ENCODE measurements around the gene KIZ.

Gene KIZ

DNA sequence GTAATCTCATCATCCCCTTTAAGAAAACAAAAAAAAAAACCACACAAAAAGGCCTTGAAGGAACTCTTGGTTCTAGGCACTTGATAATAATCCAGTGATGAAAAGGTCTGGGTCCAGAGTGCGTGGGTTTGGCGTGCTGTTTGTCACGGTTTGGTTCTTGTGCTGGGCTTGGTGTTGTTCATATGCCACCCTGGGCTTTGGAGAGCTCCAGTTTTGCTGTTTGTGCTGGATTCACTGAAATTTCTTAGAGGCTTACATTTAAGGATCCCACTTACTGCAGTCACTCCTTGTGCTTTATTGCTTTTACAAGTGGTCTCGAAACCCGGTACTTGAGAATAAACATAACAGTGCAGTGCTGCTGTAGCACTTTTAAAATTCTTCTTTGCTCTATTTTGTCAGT is 108.4 kb downstream of the KIZ start:
- TF ChIP-seq, protein P1, sequence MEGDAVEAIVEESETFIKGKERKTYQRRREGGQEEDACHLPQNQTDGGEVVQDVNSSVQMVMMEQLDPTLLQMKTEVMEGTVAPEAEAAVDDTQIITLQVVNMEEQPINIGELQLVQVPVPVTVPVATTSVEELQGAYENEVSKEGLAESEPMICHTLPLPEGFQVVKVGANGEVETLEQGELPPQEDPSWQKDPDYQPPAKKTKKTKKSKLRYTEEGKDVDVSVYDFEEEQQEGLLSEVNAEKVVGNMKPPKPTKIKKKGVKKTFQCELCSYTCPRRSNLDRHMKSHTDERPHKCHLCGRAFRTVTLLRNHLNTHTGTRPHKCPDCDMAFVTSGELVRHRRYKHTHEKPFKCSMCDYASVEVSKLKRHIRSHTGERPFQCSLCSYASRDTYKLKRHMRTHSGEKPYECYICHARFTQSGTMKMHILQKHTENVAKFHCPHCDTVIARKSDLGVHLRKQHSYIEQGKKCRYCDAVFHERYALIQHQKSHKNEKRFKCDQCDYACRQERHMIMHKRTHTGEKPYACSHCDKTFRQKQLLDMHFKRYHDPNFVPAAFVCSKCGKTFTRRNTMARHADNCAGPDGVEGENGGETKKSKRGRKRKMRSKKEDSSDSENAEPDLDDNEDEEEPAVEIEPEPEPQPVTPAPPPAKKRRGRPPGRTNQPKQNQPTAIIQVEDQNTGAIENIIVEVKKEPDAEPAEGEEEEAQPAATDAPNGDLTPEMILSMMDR (IDR thresholded peaks at IDR 0.05), result no peak

DNA sequence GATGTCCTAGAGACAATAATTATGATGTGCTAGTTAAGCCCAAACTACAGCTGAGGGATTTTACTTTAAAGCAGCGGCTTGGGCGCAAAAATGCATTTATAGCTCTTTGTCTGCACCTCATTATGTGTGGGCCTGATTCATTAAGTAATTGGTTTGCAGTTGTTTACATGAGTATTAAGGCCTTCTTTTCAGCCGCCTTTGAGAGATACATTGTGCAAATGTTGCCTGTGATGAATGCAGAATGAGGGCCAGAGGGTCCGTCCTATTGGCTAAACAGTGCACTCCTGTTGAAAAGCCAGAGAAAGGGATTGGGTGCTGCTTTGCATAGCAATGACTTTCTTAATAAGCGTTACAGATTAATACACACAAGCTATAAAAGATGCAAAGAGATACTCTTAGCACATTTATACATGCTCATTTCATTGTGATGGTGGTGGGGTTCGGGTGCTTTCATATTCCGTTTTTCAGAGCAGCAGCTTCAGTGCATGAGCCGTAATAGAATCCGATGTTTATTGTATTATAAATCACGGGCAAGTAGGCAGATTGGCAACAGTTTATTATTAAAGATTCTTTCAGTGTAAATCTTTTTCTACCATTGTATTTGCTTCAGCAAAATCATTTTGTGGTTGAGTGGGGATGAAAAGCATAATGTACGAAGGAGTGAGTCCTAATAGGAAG is 109.1 kb downstream of the KIZ start:
- TF ChIP-seq, protein P1 (IDR thresholded peaks at IDR 0.05), result no peak

DNA sequence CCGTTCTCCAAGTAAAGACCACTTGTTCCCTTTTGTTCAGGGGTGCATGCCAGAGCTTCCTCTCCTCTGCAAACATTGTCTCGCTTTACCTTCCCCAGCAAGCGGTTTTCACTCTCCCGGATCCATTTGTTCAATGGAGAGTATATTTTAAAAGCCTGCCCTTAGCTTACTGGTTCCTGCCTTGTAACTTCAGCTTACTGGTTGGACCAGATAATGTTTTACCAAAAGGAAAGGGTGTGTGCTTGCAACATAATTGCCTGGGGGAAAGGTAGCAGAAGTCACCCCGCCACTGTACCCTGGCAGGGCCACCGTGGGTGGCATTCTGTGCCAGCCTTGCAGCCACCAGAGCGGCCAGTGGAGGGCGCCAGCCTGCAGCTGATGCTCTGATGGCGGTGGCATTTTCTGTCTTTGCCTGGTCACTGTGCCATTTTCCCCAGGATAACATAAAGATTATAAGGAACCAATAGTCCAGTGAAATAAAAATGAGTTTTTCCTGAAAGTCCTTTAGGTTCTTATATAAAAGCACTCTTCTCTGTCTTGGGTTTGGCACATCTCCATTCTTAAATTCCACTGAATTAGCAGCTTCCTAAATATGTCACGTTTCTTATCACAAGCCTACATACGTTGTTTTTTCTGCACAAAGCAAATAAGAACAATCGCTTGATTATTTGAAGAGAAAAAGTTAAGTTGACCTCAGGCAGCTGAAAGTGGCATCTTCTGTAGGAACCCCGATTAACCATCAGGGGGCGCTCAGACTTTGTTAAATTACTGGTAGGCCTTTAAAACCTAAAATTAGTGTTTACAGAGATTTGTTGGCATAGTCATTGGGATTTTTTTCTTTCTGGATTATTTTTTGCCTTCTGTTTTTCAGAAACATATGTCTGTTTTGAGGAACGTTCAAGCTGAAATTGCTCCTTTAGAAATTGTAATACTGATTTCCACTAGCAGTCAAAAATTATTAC is 109.9 kb downstream of the KIZ start:
- TF ChIP-seq, protein P1 (IDR thresholded peaks at IDR 0.05), result peak; percentile 99

DNA sequence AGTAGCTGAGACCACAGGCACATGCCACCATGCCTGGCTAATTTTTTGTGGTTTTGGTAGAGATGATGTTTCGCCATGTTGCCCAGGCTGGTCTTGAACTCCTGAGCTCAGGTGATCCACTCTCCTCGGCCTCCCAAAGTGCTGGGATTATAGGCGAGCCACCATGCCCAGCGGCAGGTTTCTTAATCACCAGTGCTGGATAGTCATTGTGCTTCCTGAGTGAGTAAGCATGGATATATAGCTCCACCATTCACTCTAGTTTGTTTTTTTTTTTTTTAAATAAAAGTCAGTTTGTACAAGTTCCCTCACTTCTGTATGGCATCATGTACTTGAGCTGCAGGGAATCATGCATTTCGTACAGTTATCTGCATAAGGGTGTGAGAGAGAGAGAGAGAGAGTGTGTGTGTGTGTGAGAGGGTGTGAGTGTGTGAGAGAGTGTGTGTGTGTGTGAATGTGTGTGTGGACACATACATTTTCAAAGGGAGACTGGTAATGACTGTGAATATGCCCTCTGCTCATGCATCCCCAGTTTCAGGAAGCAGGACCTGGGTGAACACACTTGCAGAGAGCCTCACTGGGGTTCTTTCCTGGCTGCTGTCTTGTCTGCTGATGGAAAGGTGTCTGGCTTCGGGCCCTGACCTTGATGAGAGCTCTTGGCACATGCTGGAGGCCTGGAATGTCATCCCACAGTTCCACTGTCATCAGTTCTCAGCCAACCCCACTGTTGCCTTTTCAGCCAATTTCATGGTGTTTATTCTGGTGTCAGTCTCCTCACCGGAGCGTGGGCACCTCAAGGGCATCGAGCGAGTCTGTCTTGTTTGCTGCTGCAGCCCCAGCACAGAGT is 112.3 kb downstream of the KIZ start:
- TF ChIP-seq, protein P1 (IDR thresholded peaks at IDR 0.05), result no peak

DNA sequence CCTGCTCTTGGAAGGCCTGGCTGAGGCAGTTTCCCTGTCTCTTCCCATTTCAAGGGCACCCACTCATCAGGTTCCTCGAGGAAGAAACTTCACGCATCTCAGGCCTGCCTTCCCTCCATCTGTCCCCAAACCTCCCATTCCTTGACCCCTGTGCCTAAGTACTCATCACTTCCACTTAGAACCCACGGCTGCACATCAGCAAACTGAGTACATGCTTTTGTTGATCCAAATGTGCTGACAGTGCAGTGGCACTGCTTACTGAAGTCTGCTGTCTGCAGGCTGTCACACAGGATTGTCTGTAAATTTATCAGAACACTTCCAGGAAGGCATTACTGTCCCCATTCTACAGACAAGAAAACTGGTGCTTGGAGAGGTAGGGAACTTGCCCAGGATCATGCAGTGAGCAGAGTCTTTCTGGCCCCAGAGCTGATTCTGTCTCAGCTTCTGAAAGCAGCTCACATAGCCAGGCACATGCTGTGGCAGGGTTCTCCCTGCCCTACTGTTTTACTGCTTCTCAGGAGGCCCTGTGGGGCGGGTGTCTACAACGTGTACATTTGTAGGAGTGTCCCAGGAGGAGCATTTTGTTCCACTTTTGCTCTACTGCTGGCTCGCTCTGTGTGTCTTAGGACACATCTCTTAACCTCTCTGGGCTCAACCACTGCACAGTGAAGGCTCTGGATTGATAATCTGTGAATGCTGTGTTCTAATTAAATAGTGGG is 113.1 kb downstream of the KIZ start:
- TF ChIP-seq, protein P1 (IDR thresholded peaks at IDR 0.05), result no peak

DNA sequence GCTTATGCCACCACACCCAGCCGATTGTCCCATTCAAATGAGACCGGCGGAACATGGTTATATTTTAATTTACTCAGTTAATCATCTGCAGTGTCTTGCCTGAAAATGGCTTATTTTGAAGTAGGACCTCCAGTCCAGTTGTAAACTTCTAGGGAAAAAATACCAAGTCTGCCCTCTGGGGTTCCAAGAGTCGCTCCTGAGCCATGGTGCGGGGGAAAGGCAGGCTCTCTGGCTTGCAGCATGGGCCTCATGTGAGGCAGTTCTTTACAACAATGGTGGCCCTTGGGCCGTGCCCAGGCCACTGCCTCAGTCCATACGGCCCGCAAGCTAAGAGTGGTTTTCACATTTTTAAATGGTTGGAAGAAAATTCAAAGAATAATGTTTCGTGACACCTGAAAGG is 114.5 kb downstream of the KIZ start:
- TF ChIP-seq, protein P1 (IDR thresholded peaks at IDR 0.05), result no peak

DNA sequence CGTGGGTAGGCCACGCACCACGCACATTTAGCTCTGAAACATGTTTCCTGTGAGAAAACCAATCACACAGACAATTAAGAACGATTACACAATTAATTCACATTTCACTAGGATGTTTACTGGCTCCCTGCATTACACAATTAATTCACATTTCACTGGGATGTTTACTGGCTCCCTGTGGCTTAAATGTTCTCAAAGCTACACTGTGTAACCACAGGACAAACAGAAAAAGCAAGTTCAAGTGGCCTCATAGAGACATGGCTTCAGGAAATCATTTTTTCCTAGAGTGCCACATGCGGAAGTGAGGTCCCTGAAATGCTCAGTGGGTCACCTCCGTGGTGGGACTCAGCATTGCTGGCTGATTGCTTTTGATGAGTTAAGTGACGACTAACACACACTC is 115.5 kb downstream of the KIZ start:
- TF ChIP-seq, protein P1 (IDR thresholded peaks at IDR 0.05), result no peak

Data from LNCAP (cell line).